ENCODE measurements around the gene RNF5. TPM values are rescaled to one million over a fixed set of nuclear protein-coding genes. Genes with fewer than 3 reads are reported as not detected.

RNF5 gene
- total and polyA plus RNA-seq, 3 donors from 2014 or later, result 67.1 to 79.0 (median 76.1) TPM

- WGBS, 2 donors, result 88 to 92% methylated on average over 3 to 4 of the region's 4 CpGs
- intact Hi-C loops (cut with DNase I; ENCODE audit: low total_unique reads), result no loop called here
- H3K36me3 ChIP-seq (ENCODE audit: low read depth, missing control alignments), result no peaks in the 10 kb centered on the region
- H3K4me1 ChIP-seq, result peaks cover 31% of the 10 kb centered on the region
- DNase-seq, result no peak
- peak overlapping the region; percentile 100 for H3K27ac ChIP-seq
- H3K9me3 ChIP-seq, result no peaks in the 10 kb centered on the region
- no peak for TF ChIP-seq CTCF (IDR thresholded peaks at IDR 0.05)
- TF ChIP-seq POLR2A (IDR thresholded peaks at IDR 0.05), result no peak
- H3K4me3 ChIP-seq, result peak overlapping the region in 1 of 2 donors; percentile 99
- H3K27me3 ChIP-seq, result no peaks in the 10 kb centered on the region
These were observed 16.2 kb downstream of the RNF5 start for GRCh38 chr6:32194388-32194787.

GRCh38 chr6:32194825-32195651 lies 16.8 kb downstream of the RNF5 start:
- Histone ChIP-seq H3K9me3 (no peaks in the 10 kb centered on the region), H3K4me1 (peaks cover 31% of the 10 kb centered on the region), H3K36me3 (ENCODE audit: low read depth, missing control alignments) (no peaks in the 10 kb centered on the region), H3K27ac (peak overlapping the region; percentile 100), H3K4me3 (peak overlapping the region; percentile 87 to 99), H3K27me3 (no peaks in the 10 kb centered on the region)
- peak; percentile 43 for DNase-seq
- 13 to 14% methylated on average over 15 of the region's 15 CpGs for WGBS, 2 donors
- TF ChIP-seq POLR2A (IDR thresholded peaks at IDR 0.05) (peak; percentile 97), CTCF (IDR thresholded peaks at IDR 0.05) (peak; percentile 41 to 74 (median 53))
- intact Hi-C loops (cut with DNase I; ENCODE audit: low total_unique reads), result no loop called here

- TF ChIP-seq CTCF (IDR thresholded peaks at IDR 0.05), result peak in 2 of 3 experiments; percentile 74 to 83
- TF ChIP-seq POLR2A (IDR thresholded peaks at IDR 0.05), result no peak
- intact Hi-C loops (cut with DNase I; ENCODE audit: low total_unique reads), result no loop called here
- Histone ChIP-seq H3K9me3 (no peaks in the 10 kb centered on the region), H3K27me3 (no peaks in the 10 kb centered on the region), H3K36me3 (ENCODE audit: low read depth, missing control alignments) (no peaks in the 10 kb centered on the region), H3K27ac (peak overlapping the region; percentile 100), H3K4me1 (peaks cover 28% of the 10 kb centered on the region), H3K4me3 (peak overlapping the region; percentile 87 to 99)
- 0 to 2% methylated on average over 10 to 15 of the region's 25 CpGs for WGBS, 2 donors
- DNase-seq, result peak; percentile 100
These were observed 17.4 kb downstream of the RNF5 start for GRCh38 chr6:32195652-32195901.

GRCh38 chr6:32195902-32196681 lies 17.9 kb downstream of the RNF5 start:
- intact Hi-C loops (cut with DNase I; ENCODE audit: low total_unique reads), result no loop called here
- H3K4me1 ChIP-seq, result peaks cover 23% of the 10 kb centered on the region
- H3K27ac ChIP-seq, result peak overlapping the region; percentile 100
- DNase-seq, result peak; percentile 97
- peak overlapping the region; percentile 87 to 99 for H3K4me3 ChIP-seq
- H3K27me3 ChIP-seq, result no peaks in the 10 kb centered on the region
- no peaks in the 10 kb centered on the region for H3K9me3 ChIP-seq
- TF ChIP-seq POLR2A (IDR thresholded peaks at IDR 0.05) (peak; percentile 98), CTCF (IDR thresholded peaks at IDR 0.05) (no peak)
- 0% methylated on average over 15 to 57 of the region's 58 CpGs for WGBS, 2 donors
- H3K36me3 ChIP-seq (ENCODE audit: low read depth, missing control alignments), result no peaks in the 10 kb centered on the region

Measured in testis (tissue), 3 donors.